ENCODE results near the gene CAPZA3.
"Not testable (repeated sequence)": the region's sequence is repeated elsewhere in the genome, so short reads cannot be mapped to it uniquely, and the experiment has no call there.

The CAPZA3 gene

GRCh38 chr12:18753481-18754123 lies 15.7 kb downstream of the CAPZA3 start:
- DNase-seq (ENCODE audit: low read depth) = no peak

GRCh38 chr12:18754124-18754707 lies 16.3 kb downstream of the CAPZA3 start:
- no peak for DNase-seq (ENCODE audit: low read depth)

- DNase-seq (ENCODE audit: low read depth) = no peak
Measured at GRCh38 chr12:18755341-18755740, 17.4 kb downstream of the CAPZA3 start.

GRCh38 chr12:18766479-18766878 lies 28.6 kb downstream of the CAPZA3 start:
- not testable (repeated sequence) for DNase-seq (ENCODE audit: low read depth)

GRCh38 chr12:18782827-18783226 lies 44.9 kb downstream of the CAPZA3 start:
- no peak for DNase-seq (ENCODE audit: low read depth)

- not testable (repeated sequence) for DNase-seq (ENCODE audit: low read depth)
Measured at GRCh38 chr12:18785465-18785864, 47.5 kb downstream of the CAPZA3 start.

All from GM04503 (cell line).